H9 (cell line): ENCODE data around the gene PDZD2. TPM values are rescaled to one million over a fixed set of nuclear protein-coding genes. Genes with fewer than 3 reads are reported as not detected.

Source experiments
- DNase-seq: peaks from one replicate; pipeline ENCODE4 v3.0.0-alpha.2; 2017
- H2AFZ ChIP-seq: one replicate; pipeline ENCODE4 v1.6.1; 2013; ENCODE audit warnings: mild to moderate bottlenecking, low read length, control low read depth, moderate library complexity
- H2AK5ac ChIP-seq: 2 replicates; pipeline ENCODE4 v1.6.1; 2013; ENCODE audit warnings: low read length, control low read depth, mixed read lengths; ENCODE audit not compliant: insufficient read length
- H2BK120ac ChIP-seq: one replicate; pipeline ENCODE4 v1.6.1; 2013; ENCODE audit warnings: low read depth, mild to moderate bottlenecking, low read length, control low read depth, inconsistent platforms; ENCODE audit not compliant: poor library complexity, severe bottlenecking
- H2BK12ac ChIP-seq: 2 replicates; pipeline ENCODE4 v1.6.1; 2013; ENCODE audit warnings: low read length, control low read depth, mixed read lengths, low read depth; ENCODE audit not compliant: insufficient read length
- H2BK15ac ChIP-seq: 2 replicates; pipeline ENCODE4 v1.6.1; 2013; ENCODE audit warnings: low read depth, low read length, control low read depth
- H2BK20ac ChIP-seq: one replicate; pipeline ENCODE4 v1.6.1; 2013; ENCODE audit warnings: low read depth, mild to moderate bottlenecking, low read length, control low read depth, inconsistent platforms; ENCODE audit not compliant: poor library complexity, severe bottlenecking
- H2BK5ac ChIP-seq: 2 replicates; pipeline ENCODE4 v1.6.1; 2013; ENCODE audit warnings: low read length, control low read depth, mixed read lengths; ENCODE audit not compliant: insufficient read length
- H3K14ac ChIP-seq: 2 replicates; pipeline ENCODE4 v1.6.1; 2013; ENCODE audit warnings: low read length, control low read depth; ENCODE audit not compliant: insufficient read depth
- H3K18ac ChIP-seq: 2 replicates; pipeline ENCODE4 v1.6.1; 2013; ENCODE audit warnings: low read depth, mild to moderate bottlenecking, mixed read lengths, low read length, control low read depth; ENCODE audit not compliant: insufficient read length
- H3K23ac ChIP-seq: 2 replicates; pipeline ENCODE4 v1.6.1; 2013; ENCODE audit warnings: low read length, control low read depth, mixed read lengths, low read depth; ENCODE audit not compliant: insufficient read length
- H3K23me2 ChIP-seq: 2 replicates; pipeline ENCODE4 v1.6.1; 2013; ENCODE audit warnings: low read depth, mild to moderate bottlenecking, mixed read lengths, low read length, control low read depth; ENCODE audit not compliant: insufficient read length, poor library complexity, severe bottlenecking
- H3K27ac ChIP-seq: 2 replicates; pipeline ENCODE4 v1.5.1; 2013; ENCODE audit warnings: low read length, control low read depth, mixed read lengths, low read depth; ENCODE audit not compliant: insufficient read length
- H3K27me3 ChIP-seq: 2 replicates; pipeline ENCODE4 v1.6.1; 2013; ENCODE audit warnings: low read length, control low read depth, inconsistent platforms; ENCODE audit not compliant: insufficient read depth
- H3K4ac ChIP-seq: 2 replicates; pipeline ENCODE4 v1.6.1; 2013; ENCODE audit warnings: low read depth, mild to moderate bottlenecking, control low read depth, inconsistent platforms, low read length, moderate library complexity
- H3K4me1 ChIP-seq: 2 replicates; pipeline ENCODE4 v1.6.1; 2013; ENCODE audit warnings: low read length, control low read depth, inconsistent platforms; ENCODE audit not compliant: insufficient read depth
- H3K4me2 ChIP-seq: 2 replicates; pipeline ENCODE4 v1.6.1; 2013; ENCODE audit warnings: low read length, control low read depth, mixed read lengths; ENCODE audit not compliant: insufficient read length, insufficient read depth
- H3K56ac ChIP-seq: 2 replicates; pipeline ENCODE4 v1.6.1; 2013; ENCODE audit warnings: low read depth, mild to moderate bottlenecking, mixed read lengths, low read length, control low read depth; ENCODE audit not compliant: insufficient read length
- H3K79me1 ChIP-seq: 2 replicates; pipeline ENCODE4 v1.6.1; 2013; ENCODE audit warnings: low read depth, mild to moderate bottlenecking, moderate library complexity, low read length, control low read depth, inconsistent platforms; ENCODE audit not compliant: insufficient read depth, poor library complexity, severe bottlenecking
- H3K79me2 ChIP-seq: 2 replicates; pipeline ENCODE4 v1.6.1; 2013; ENCODE audit warnings: low read length, control low read depth, inconsistent platforms; ENCODE audit not compliant: insufficient read depth
- H3K9ac ChIP-seq: 2 replicates; pipeline ENCODE4 v1.6.1; 2013; ENCODE audit warnings: low read length, control low read depth, mixed read lengths; ENCODE audit not compliant: insufficient read length; ENCODE audit errors: extremely low read depth
- H3K9me3 ChIP-seq: one replicate; pipeline ENCODE4 v1.6.1; 2013; ENCODE audit warnings: low read depth, low read length, inconsistent platforms; ENCODE audit not compliant: control insufficient read depth
- H3T11ph ChIP-seq: one replicate; pipeline ENCODE4 v1.6.1; 2013; ENCODE audit warnings: mild to moderate bottlenecking, low read length, control low read depth, inconsistent platforms
- H4K20me1 ChIP-seq: one replicate; pipeline ENCODE4 v1.6.1; 2013; ENCODE audit not compliant: control insufficient read depth, insufficient read length, insufficient read depth
- H4K5ac ChIP-seq: 2 replicates; pipeline ENCODE4 v1.6.1; 2013; ENCODE audit warnings: low read depth, mild to moderate bottlenecking, mixed read lengths, low read length, control low read depth; ENCODE audit not compliant: insufficient read length
- H4K8ac ChIP-seq: replicated peaks from 2 replicates; pipeline ENCODE4 v1.6.1; 2013; ENCODE audit warnings: low read length, control low read depth, mixed read lengths, low read depth; ENCODE audit not compliant: insufficient read length
- H4K91ac ChIP-seq: 2 replicates; pipeline ENCODE4 v1.6.1; 2013; ENCODE audit warnings: low read depth, mild to moderate bottlenecking, moderate library complexity, mixed read lengths, low read length, control low read depth; ENCODE audit not compliant: insufficient read length
- H3K27ac Mint-ChIP-seq, 3 experiments: 2 replicates in 2 of 3; 3 replicates in 1 of 3; pipeline ENCODE4 v1.8.0; 2020 to 2021; ENCODE audit warnings: mixed read lengths in 3 of 3, mild to moderate bottlenecking in 1 of 3, moderate library complexity in 1 of 3
- H3K27me3 Mint-ChIP-seq: 2 replicates; pipeline ENCODE4 v1.8.0; 2021; ENCODE audit warnings: low read depth, mild to moderate bottlenecking, moderate library complexity, mixed read lengths
- H3K36me3 Mint-ChIP-seq, 3 experiments: 2 replicates in 2 of 3; 3 replicates in 1 of 3; pipeline ENCODE4 v1.8.0; 2020 to 2021; ENCODE audit warnings: low read depth in 3 of 3, mixed read lengths in 3 of 3; ENCODE audit not compliant: insufficient read depth in 1 of 3
- H3K4me1 Mint-ChIP-seq, 2 experiments: 2 replicates each; pipeline ENCODE4 v1.8.0; 2020; ENCODE audit warnings: mixed read lengths in 2 of 2
- H3K4me3 Mint-ChIP-seq, 2 experiments: 2 replicates in 1 of 2; 3 replicates in 1 of 2; pipeline ENCODE4 v1.8.0; 2020 to 2021; ENCODE audit warnings: mild to moderate bottlenecking in 2 of 2, mixed read lengths in 2 of 2, moderate library complexity in 1 of 2
- H3K9me3 Mint-ChIP-seq, 2 experiments: 2 replicates in 1 of 2; 3 replicates in 1 of 2; pipeline ENCODE4 v1.8.0; 2020; ENCODE audit warnings: mild to moderate bottlenecking in 2 of 2, mixed read lengths in 2 of 2, moderate library complexity in 1 of 2
- CTCF ChIP-seq: fragments of 200-600 bp; sonication (generic); conservative IDR thresholded peaks from 3 replicates; pipeline ENCODE4 v1.8.0; 2021; ENCODE audit warnings: antibody characterized with exemption, mild to moderate bottlenecking
- WGBS: extraction: QIAGEN DNeasy Blood & Tissue Kit; methylation state at CpG from one replicate; pipeline ENCODE4 v1.1.7; 2013; ENCODE audit warnings: missing lambda C conversion rate, low lambda C conversion rate, mixed read lengths; ENCODE audit not compliant: insufficient read length; ENCODE audit errors: extremely low coverage; 5-methylcytosine and 5-hydroxymethylcytosine counted together
- total RNA-seq: library from RNA; stranded (reverse); gene quantifications from 2 replicates; pipeline ENCODE4 v1.2.1, GENCODE V29; 2021

The PDZD2 gene
- total RNA-seq, 1 experiment from 2014 or later, result 9.9 TPM

- WGBS, result no CpG with 5 or more reads among the region's 9 CpGs
- no peaks in the 10 kb centered on the region for H3K9me3 ChIP-seq
Measured at GRCh38 chr5:31768784-31769183, 129.9 kb downstream of the PDZD2 start.

More at GRCh38 chr5:31768784-31769183, 129.9 kb downstream of the PDZD2 start:
- no peak overlapping the region for H2BK15ac ChIP-seq
- H2BK20ac ChIP-seq, result no peak overlapping the region
- no peak overlapping the region for H3K18ac ChIP-seq
- Mint-ChIP-seq H3K4me1 (peaks cover 27 to 29% of the 10 kb centered on the region in 2 experiments), H3K36me3 (peaks cover 0 to 5% (median 0%) of the 10 kb centered on the region in 3 experiments; a peak in 1 of 7 replicates), H3K9me3 (no peaks in the 10 kb centered on the region), H3K4me3 (no peak overlapping the region), H3K27me3 (peaks cover 6% of the 10 kb centered on the region; the same call in 1 of the 2 replicates), H3K27ac (no peak overlapping the region; a peak in 1 of 7 replicates)
- no peak overlapping the region for H3K14ac ChIP-seq
- H3K9ac ChIP-seq, result no peak overlapping the region
- peaks cover 5% of the 10 kb centered on the region; the same call in 1 of the 2 replicates for H3K4me1 ChIP-seq
- H3K23me2 ChIP-seq, result no peaks in the 10 kb centered on the region
- no peak overlapping the region for H4K5ac ChIP-seq
- no peaks in the 10 kb centered on the region; the same call in 1 of the 2 replicates for H3K27me3 ChIP-seq
- no peak overlapping the region for H3K4ac ChIP-seq
- H2BK5ac ChIP-seq, result no peak overlapping the region
- H3K4me2 ChIP-seq, result no peak overlapping the region
- peak; percentile 37; the same call in 2 of the 3 replicates for TF ChIP-seq CTCF
- no peak overlapping the region for H3T11ph ChIP-seq
- no peaks in the 10 kb centered on the region for H4K20me1 ChIP-seq
- no peak overlapping the region for H2AFZ ChIP-seq
- no peaks in the 10 kb centered on the region for H3K79me2 ChIP-seq
- H2BK120ac ChIP-seq, result no peak overlapping the region
- no peak overlapping the region for H2BK12ac ChIP-seq
- no peak overlapping the region for H3K23ac ChIP-seq
- no peak overlapping the region for H2AK5ac ChIP-seq
- H3K27ac ChIP-seq, result no peak overlapping the region
- H3K79me1 ChIP-seq, result no peaks in the 10 kb centered on the region
- no peak overlapping the region for H4K8ac ChIP-seq
- no peak overlapping the region for H4K91ac ChIP-seq
- H3K56ac ChIP-seq, result no peak overlapping the region
- no peak for DNase-seq
